ENCODE data around the gene HHATL. TPM values are rescaled to one million over a fixed set of nuclear protein-coding genes. Genes with fewer than 3 reads are reported as not detected.

The HHATL gene
- total RNA-seq, 2 donors from 2014 or later, result 1.9 to 5.5 TPM

GRCh38 chr3:42711491-42712343 is 9.1 kb upstream of the HHATL start:
- H3K36me3 ChIP-seq, result no peaks in the 10 kb centered on the region
- H3K27ac ChIP-seq, result no peak overlapping the region
- TF ChIP-seq CTCF (IDR thresholded peaks at IDR 0.05) (no peak), POLR2A (IDR thresholded peaks at IDR 0.05) (no peak), POLR2AphosphoS5 (IDR thresholded peaks at IDR 0.05) (no peak)
- no peak for DNase-seq (ENCODE audit: low spot score)
- H3K4me3 ChIP-seq, result no peak overlapping the region
- H3K9me3 ChIP-seq, result no peaks in the 10 kb centered on the region
- 57% methylated on average over 6 of the region's 6 CpGs for WGBS
- H3K27me3 ChIP-seq (replicated peaks; ENCODE audit: insufficient read depth), result no peaks in the 10 kb centered on the region
- intact Hi-C loops (cut with DNase I), result no loop called here
- no peaks in the 10 kb centered on the region for H3K4me1 ChIP-seq (replicated peaks)

DNA sequence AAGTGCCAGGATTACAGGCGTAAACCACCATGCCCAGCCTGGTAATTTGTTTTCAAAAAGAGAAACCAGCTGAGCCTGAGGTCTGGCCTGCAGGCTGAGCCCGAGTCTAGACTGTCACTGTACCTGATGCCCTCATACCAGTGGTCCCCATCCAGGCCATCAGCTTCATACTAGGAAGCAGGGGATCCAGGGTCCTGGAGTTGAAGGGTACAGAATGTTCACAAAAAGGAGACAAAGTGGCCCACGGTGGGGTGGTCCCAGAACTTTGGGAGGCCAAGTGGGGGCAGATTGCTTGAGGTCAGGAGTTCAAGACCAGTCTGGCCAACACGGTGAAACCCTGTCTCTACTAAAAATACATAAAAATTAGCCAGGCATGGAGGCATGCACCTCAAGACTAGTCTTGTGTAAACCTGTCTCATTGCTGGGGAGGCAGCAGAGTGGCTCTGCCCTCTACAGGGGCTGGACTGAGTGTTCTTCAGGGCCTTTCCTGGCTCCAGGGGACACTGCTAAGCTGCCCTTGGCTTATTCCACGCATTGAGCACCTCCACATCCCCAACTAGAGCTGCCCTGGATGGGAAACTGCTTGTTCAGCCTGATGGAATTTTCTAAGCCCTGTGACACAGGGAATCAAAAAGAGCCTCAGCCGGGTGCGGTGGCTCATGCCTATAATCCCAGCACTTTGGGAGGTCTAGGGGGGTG is 7.9 kb upstream of the HHATL start:
- Histone ChIP-seq H3K4me3 (no peak overlapping the region), H3K27ac (no peak overlapping the region), H3K9me3 (no peaks in the 10 kb centered on the region), H3K4me1 (replicated peaks) (no peaks in the 10 kb centered on the region), H3K36me3 (no peaks in the 10 kb centered on the region), H3K27me3 (replicated peaks; ENCODE audit: insufficient read depth) (no peaks in the 10 kb centered on the region)
- no peak for DNase-seq (ENCODE audit: low spot score)
- 84% methylated on average over 7 of the region's 7 CpGs for WGBS
- intact Hi-C loops (cut with DNase I), result no loop called here
- TF ChIP-seq CTCF (IDR thresholded peaks at IDR 0.05) (no peak), POLR2A (IDR thresholded peaks at IDR 0.05) (no peak), POLR2AphosphoS5 (IDR thresholded peaks at IDR 0.05) (no peak)

DNA sequence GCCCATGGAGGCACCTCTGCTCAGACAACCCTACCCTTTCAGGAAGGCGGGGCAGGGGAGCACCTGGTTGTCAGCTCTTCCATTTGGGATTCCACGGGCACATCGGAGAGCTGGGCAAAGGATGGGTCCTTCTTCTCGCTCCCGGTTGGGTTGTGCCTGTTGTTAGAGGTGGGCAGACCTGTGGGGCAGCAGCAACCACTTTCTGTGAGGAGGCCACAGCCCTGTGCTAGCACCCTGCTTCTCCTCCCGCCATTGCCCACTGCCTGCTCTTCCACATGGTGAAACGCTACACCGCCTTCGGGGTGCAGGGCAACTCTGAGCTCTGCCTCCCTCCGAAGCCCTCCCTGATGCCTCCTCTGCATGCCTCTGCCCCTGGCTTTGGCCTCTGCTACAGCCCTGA is 7.0 kb upstream of the HHATL start:
- Histone ChIP-seq H3K27ac (no peak overlapping the region), H3K9me3 (no peaks in the 10 kb centered on the region), H3K4me1 (replicated peaks) (no peaks in the 10 kb centered on the region), H3K36me3 (no peaks in the 10 kb centered on the region), H3K4me3 (no peak overlapping the region), H3K27me3 (replicated peaks; ENCODE audit: insufficient read depth) (no peaks in the 10 kb centered on the region)
- no peak for DNase-seq (ENCODE audit: low spot score)
- 95% methylated on average over 10 of the region's 10 CpGs for WGBS
- no peak for TF ChIP-seq POLR2A (IDR thresholded peaks at IDR 0.05)
- no peak for TF ChIP-seq POLR2AphosphoS5 (IDR thresholded peaks at IDR 0.05)
- no peak for TF ChIP-seq CTCF (IDR thresholded peaks at IDR 0.05)
- intact Hi-C loops (cut with DNase I), result no loop called here

DNA sequence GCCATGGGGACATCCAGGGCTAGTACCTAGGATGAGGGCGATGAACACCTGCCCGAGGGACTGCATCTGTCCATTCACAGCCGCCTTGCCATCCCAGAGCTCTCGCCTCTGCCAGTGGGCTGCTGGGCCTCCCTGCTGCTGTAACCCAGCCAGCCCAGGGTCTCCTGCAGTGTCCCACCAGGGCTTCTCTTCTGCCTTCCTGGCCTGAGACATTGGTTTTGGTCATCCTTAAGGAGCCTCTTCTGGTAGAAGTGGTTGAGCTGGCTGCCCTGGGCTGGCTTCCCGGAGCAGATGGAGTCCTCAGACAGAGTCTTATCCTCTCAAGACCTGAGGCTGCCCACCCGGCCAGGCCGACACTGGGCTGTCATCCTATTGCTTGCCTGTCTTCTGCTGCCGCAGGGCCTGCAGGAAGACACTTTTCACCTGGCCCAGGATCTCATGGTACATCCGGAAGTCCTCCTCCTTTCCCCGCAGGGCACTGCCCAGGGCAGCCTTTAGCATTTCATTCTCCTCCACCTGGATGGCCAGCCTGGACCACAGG is 6.1 kb upstream of the HHATL start:
- TF ChIP-seq POLR2A (IDR thresholded peaks at IDR 0.05), result no peak
- no peak for TF ChIP-seq POLR2AphosphoS5 (IDR thresholded peaks at IDR 0.05)
- TF ChIP-seq CTCF (IDR thresholded peaks at IDR 0.05), result no peak
- 95% methylated on average over 10 of the region's 10 CpGs for WGBS
- H3K4me1 ChIP-seq (replicated peaks), result no peaks in the 10 kb centered on the region
- DNase-seq (ENCODE audit: low spot score), result no peak
- no peak overlapping the region for H3K4me3 ChIP-seq
- no peak overlapping the region for H3K27ac ChIP-seq
- intact Hi-C loops (cut with DNase I), result no loop called here
- H3K36me3 ChIP-seq, result no peaks in the 10 kb centered on the region
- H3K9me3 ChIP-seq, result no peaks in the 10 kb centered on the region
- no peaks in the 10 kb centered on the region for H3K27me3 ChIP-seq (replicated peaks; ENCODE audit: insufficient read depth)
